ENCODE measurements around the gene SLC5A8. TPM values are rescaled to one million over a fixed set of nuclear protein-coding genes. Genes with fewer than 3 reads are reported as not detected.

The SLC5A8 gene
- total RNA-seq, 1 experiment from 2014 or later, result not detected

GRCh38 chr12:101221301-101221700, 11.3 kb upstream of the SLC5A8 start:
- CTCF ChIA-PET, result no interaction called here
- no TSS peak for BruUV-seq (replicated peaks)
- ATAC-seq, result no peak
- Histone ChIP-seq H4K20me1 (ENCODE audit: low read length) (no peaks in the 10 kb centered on the region), H3K9ac (ENCODE audit: low read length) (no peak overlapping the region), H3F3A (ENCODE audit: low read length, unreplicated experiment) (no peaks in the 10 kb centered on the region), H3K4me1 (ENCODE audit: insufficient read depth, low read length) (no peaks in the 10 kb centered on the region), H3K27ac (ENCODE audit: low read length) (no peak overlapping the region), H3K36me3 (ENCODE audit: low read depth, low read length) (no peaks in the 10 kb centered on the region), H3K4me2 (ENCODE audit: low read length) (no peak overlapping the region), H2AFZ (ENCODE audit: low read length) (no peak overlapping the region), H3K27me3 (ENCODE audit: low read length) (0 out of 2 replicates have a peak, but pooled peaks cover 8% of the 10 kb centered on the region), H3K9me3 (ENCODE audit: low read length) (no peaks in the 10 kb centered on the region), H3K4me3 (ENCODE audit: low read length) (no peak overlapping the region), H3K9me2 (replicated peaks; ENCODE audit: low read length) (no peaks in the 10 kb centered on the region), H3K79me2 (ENCODE audit: low read length) (no peaks in the 10 kb centered on the region)
- DNase-seq, result no peak
- POLR2A ChIA-PET (ENCODE audit: unreplicated experiment), result no interaction called here
- TF ChIP-seq EZH2 (IDR thresholded peaks at IDR 0.05; ENCODE audit: low read length, unreplicated experiment), result no peak
- TF ChIP-seq CTCF (conservative IDR thresholded peaks at IDR 0.05; ENCODE audit: low read depth, low read length), result no peak
- TF ChIP-seq EZH2phosphoT487 (IDR thresholded peaks at IDR 0.05; ENCODE audit: borderline replicate concordance, low read length), result no peak
- intact Hi-C loops (cut with micrococcal nuclease), result no loop called here

GRCh38 chr12:101216810-101217209, 6.8 kb upstream of the SLC5A8 start:
- H3K79me2 ChIP-seq (ENCODE audit: low read length), result no peaks in the 10 kb centered on the region
- H3K27ac ChIP-seq (ENCODE audit: low read length), result no peak overlapping the region
- ChIA-PET POLR2A (ENCODE audit: unreplicated experiment) (no interaction called here), CTCF (no interaction called here)
- H3K9me3 ChIP-seq (ENCODE audit: low read length), result no peaks in the 10 kb centered on the region
- no peak overlapping the region for H3K4me3 ChIP-seq (ENCODE audit: low read length)
- H4K20me1 ChIP-seq (ENCODE audit: low read length), result no peaks in the 10 kb centered on the region
- no peak overlapping the region for H3K9ac ChIP-seq (ENCODE audit: low read length)
- ATAC-seq (no peak), DNase-seq (no peak)
- H3K27me3 ChIP-seq (ENCODE audit: low read length), result no peaks in the 10 kb centered on the region
- no peaks in the 10 kb centered on the region for H3K9me2 ChIP-seq (replicated peaks; ENCODE audit: low read length)
- H3F3A ChIP-seq (ENCODE audit: low read length, unreplicated experiment), result no peaks in the 10 kb centered on the region
- H3K4me1 ChIP-seq (ENCODE audit: insufficient read depth, low read length), result no peaks in the 10 kb centered on the region
- intact Hi-C loops (cut with micrococcal nuclease), result no loop called here
- TF ChIP-seq EZH2phosphoT487 (IDR thresholded peaks at IDR 0.05; ENCODE audit: borderline replicate concordance, low read length) (no peak), EZH2 (IDR thresholded peaks at IDR 0.05; ENCODE audit: low read length, unreplicated experiment) (no peak), CTCF (conservative IDR thresholded peaks at IDR 0.05; ENCODE audit: low read depth, low read length) (no peak)
- no peak overlapping the region for H2AFZ ChIP-seq (ENCODE audit: low read length)
- no peak overlapping the region for H3K4me2 ChIP-seq (ENCODE audit: low read length)
- no TSS peak for BruUV-seq (replicated peaks)
- no peaks in the 10 kb centered on the region for H3K36me3 ChIP-seq (ENCODE audit: low read depth, low read length)

- H2AFZ ChIP-seq (ENCODE audit: low read length), result no peak overlapping the region
- H3K4me1 ChIP-seq (ENCODE audit: insufficient read depth, low read length), result no peaks in the 10 kb centered on the region
- no peak overlapping the region for H3K27ac ChIP-seq (ENCODE audit: low read length)
- TF ChIP-seq EZH2 (IDR thresholded peaks at IDR 0.05; ENCODE audit: low read length, unreplicated experiment) (no peak), EZH2phosphoT487 (IDR thresholded peaks at IDR 0.05; ENCODE audit: borderline replicate concordance, low read length) (no peak), CTCF (conservative IDR thresholded peaks at IDR 0.05; ENCODE audit: low read depth, low read length) (no peak)
- no peaks in the 10 kb centered on the region for H3K36me3 ChIP-seq (ENCODE audit: low read depth, low read length)
- no peaks in the 10 kb centered on the region for H3K79me2 ChIP-seq (ENCODE audit: low read length)
- ChIA-PET CTCF (interaction anchor here (0.7 kb wide), 1 partner anchor 130 kb away, joined by 4 read pairs; no protein-coding TSS in a partner anchor), POLR2A (ENCODE audit: unreplicated experiment) (no interaction called here)
- no peaks in the 10 kb centered on the region for H3K9me3 ChIP-seq (ENCODE audit: low read length)
- ATAC-seq (no peak), DNase-seq (no peak)
- intact Hi-C loops (cut with micrococcal nuclease), result no loop called here
- no TSS peak for BruUV-seq (replicated peaks)
- no peak overlapping the region for H3K9ac ChIP-seq (ENCODE audit: low read length)
- H3K9me2 ChIP-seq (replicated peaks; ENCODE audit: low read length), result no peaks in the 10 kb centered on the region
- H4K20me1 ChIP-seq (ENCODE audit: low read length), result no peaks in the 10 kb centered on the region
- H3K4me3 ChIP-seq (ENCODE audit: low read length), result no peak overlapping the region
- no peak overlapping the region for H3K4me2 ChIP-seq (ENCODE audit: low read length)
- H3K27me3 ChIP-seq (ENCODE audit: low read length), result peaks cover 43% of the 10 kb centered on the region
- no peaks in the 10 kb centered on the region for H3F3A ChIP-seq (ENCODE audit: low read length, unreplicated experiment)
Measured at GRCh38 chr12:101207086-101207780, 2.8 kb downstream of the SLC5A8 start.

Measured in PC-3 (cell line).